ENCODE data around the gene FPR1.
"Not testable (repeated sequence)": the region's sequence is repeated elsewhere in the genome, so short reads cannot be mapped to it uniquely, and the experiment has no call there.

The FPR1 gene

GRCh38 chr19:51738523-51738922 is 13.2 kb downstream of the FPR1 start:
- H3K4me3 ChIP-seq (ENCODE audit: insufficient read depth, low read depth, low read length, poor library complexity, severe bottlenecking); DNase-seq; H3K4me1 ChIP-seq (ENCODE audit: control insufficient read depth, insufficient read depth, low read length, poor library complexity, severe bottlenecking): not testable (repeated sequence)

GRCh38 chr19:51737924-51738323 is 13.8 kb downstream of the FPR1 start:
- H3K27me3 ChIP-seq (replicated peaks; ENCODE audit: control insufficient read depth, insufficient read depth, low read length, poor library complexity, severe bottlenecking) = no peaks in the 10 kb centered on the region
- no peak for DNase-seq
- H3K4me3 ChIP-seq (ENCODE audit: insufficient read depth, low read depth, low read length, poor library complexity, severe bottlenecking) = no peak overlapping the region
- no peaks in the 10 kb centered on the region for H3K9me3 ChIP-seq (ENCODE audit: control insufficient read depth, low read length)
- no peaks in the 10 kb centered on the region for H3K4me1 ChIP-seq (ENCODE audit: control insufficient read depth, insufficient read depth, low read length, poor library complexity, severe bottlenecking)
- H3K27ac ChIP-seq (ENCODE audit: insufficient read depth, low read length, poor library complexity, severe bottlenecking) = no peak overlapping the region
- no peaks in the 10 kb centered on the region for H3K36me3 ChIP-seq (ENCODE audit: control insufficient read depth, insufficient read depth, low read length)

More at GRCh38 chr19:51738523-51738922, 13.2 kb downstream of the FPR1 start:
- H3K36me3 ChIP-seq (ENCODE audit: control insufficient read depth, insufficient read depth, low read length); H3K27ac ChIP-seq (ENCODE audit: insufficient read depth, low read length, poor library complexity, severe bottlenecking); H3K9me3 ChIP-seq (ENCODE audit: control insufficient read depth, low read length); H3K27me3 ChIP-seq (replicated peaks; ENCODE audit: control insufficient read depth, insufficient read depth, low read length, poor library complexity, severe bottlenecking): not testable (repeated sequence)

- H3K27ac ChIP-seq (ENCODE audit: insufficient read depth, low read length, poor library complexity, severe bottlenecking) = no peak overlapping the region
- no peak overlapping the region for H3K4me3 ChIP-seq (ENCODE audit: insufficient read depth, low read depth, low read length, poor library complexity, severe bottlenecking)
- H3K27me3 ChIP-seq (replicated peaks; ENCODE audit: control insufficient read depth, insufficient read depth, low read length, poor library complexity, severe bottlenecking) = no peaks in the 10 kb centered on the region
- no peak for DNase-seq
- H3K4me1 ChIP-seq (ENCODE audit: control insufficient read depth, insufficient read depth, low read length, poor library complexity, severe bottlenecking) = no peaks in the 10 kb centered on the region
- H3K36me3 ChIP-seq (ENCODE audit: control insufficient read depth, insufficient read depth, low read length) = no peaks in the 10 kb centered on the region
- no peaks in the 10 kb centered on the region for H3K9me3 ChIP-seq (ENCODE audit: control insufficient read depth, low read length)
Observed at GRCh38 chr19:51737389-51737788, 14.3 kb downstream of the FPR1 start.

GRCh38 chr19:51735759-51736449 is 15.8 kb downstream of the FPR1 start:
- Histone ChIP-seq H3K27me3 (replicated peaks; ENCODE audit: control insufficient read depth, insufficient read depth, low read length, poor library complexity, severe bottlenecking) (no peaks in the 10 kb centered on the region), H3K4me1 (ENCODE audit: control insufficient read depth, insufficient read depth, low read length, poor library complexity, severe bottlenecking) (no peaks in the 10 kb centered on the region), H3K9me3 (ENCODE audit: control insufficient read depth, low read length) (no peaks in the 10 kb centered on the region), H3K4me3 (ENCODE audit: insufficient read depth, low read depth, low read length, poor library complexity, severe bottlenecking) (no peak overlapping the region), H3K27ac (ENCODE audit: insufficient read depth, low read length, poor library complexity, severe bottlenecking) (no peak overlapping the region), H3K36me3 (ENCODE audit: control insufficient read depth, insufficient read depth, low read length) (no peaks in the 10 kb centered on the region)
- no peak for DNase-seq

- Histone ChIP-seq H3K36me3 (ENCODE audit: control insufficient read depth, insufficient read depth, low read length) (no peaks in the 10 kb centered on the region), H3K4me1 (ENCODE audit: control insufficient read depth, insufficient read depth, low read length, poor library complexity, severe bottlenecking) (no peaks in the 10 kb centered on the region), H3K27me3 (replicated peaks; ENCODE audit: control insufficient read depth, insufficient read depth, low read length, poor library complexity, severe bottlenecking) (peaks cover 4% of the 10 kb centered on the region), H3K9me3 (ENCODE audit: control insufficient read depth, low read length) (peaks cover 6% of the 10 kb centered on the region), H3K4me3 (ENCODE audit: insufficient read depth, low read depth, low read length, poor library complexity, severe bottlenecking) (no peak overlapping the region), H3K27ac (ENCODE audit: insufficient read depth, low read length, poor library complexity, severe bottlenecking) (no peak overlapping the region)
- DNase-seq = no peak
Observed at GRCh38 chr19:51733742-51734522, 17.7 kb downstream of the FPR1 start.

GRCh38 chr19:51729781-51730180 is 21.9 kb downstream of the FPR1 start:
- no peak for DNase-seq
- no peaks in the 10 kb centered on the region for H3K4me1 ChIP-seq (ENCODE audit: control insufficient read depth, insufficient read depth, low read length, poor library complexity, severe bottlenecking)
- H3K9me3 ChIP-seq (ENCODE audit: control insufficient read depth, low read length) = peaks cover 6% of the 10 kb centered on the region
- peaks cover 4% of the 10 kb centered on the region for H3K27me3 ChIP-seq (replicated peaks; ENCODE audit: control insufficient read depth, insufficient read depth, low read length, poor library complexity, severe bottlenecking)
- H3K27ac ChIP-seq (ENCODE audit: insufficient read depth, low read length, poor library complexity, severe bottlenecking) = no peak overlapping the region
- no peak overlapping the region for H3K4me3 ChIP-seq (ENCODE audit: insufficient read depth, low read depth, low read length, poor library complexity, severe bottlenecking)
- H3K36me3 ChIP-seq (ENCODE audit: control insufficient read depth, insufficient read depth, low read length) = no peaks in the 10 kb centered on the region

- Histone ChIP-seq H3K4me3 (ENCODE audit: insufficient read depth, low read depth, low read length, poor library complexity, severe bottlenecking) (no peak overlapping the region), H3K36me3 (ENCODE audit: control insufficient read depth, insufficient read depth, low read length) (no peaks in the 10 kb centered on the region), H3K4me1 (ENCODE audit: control insufficient read depth, insufficient read depth, low read length, poor library complexity, severe bottlenecking) (no peaks in the 10 kb centered on the region), H3K9me3 (ENCODE audit: control insufficient read depth, low read length) (peaks cover 6% of the 10 kb centered on the region), H3K27ac (ENCODE audit: insufficient read depth, low read length, poor library complexity, severe bottlenecking) (no peak overlapping the region), H3K27me3 (replicated peaks; ENCODE audit: control insufficient read depth, insufficient read depth, low read length, poor library complexity, severe bottlenecking) (peaks cover 4% of the 10 kb centered on the region)
- DNase-seq = no peak
Observed at GRCh38 chr19:51727349-51727880, 24.3 kb downstream of the FPR1 start.

GRCh38 chr19:51726049-51726448 is 25.6 kb downstream of the FPR1 start:
- H3K4me1 ChIP-seq (ENCODE audit: control insufficient read depth, insufficient read depth, low read length, poor library complexity, severe bottlenecking) = no peaks in the 10 kb centered on the region
- no peak overlapping the region for H3K27ac ChIP-seq (ENCODE audit: insufficient read depth, low read length, poor library complexity, severe bottlenecking)
- no peaks in the 10 kb centered on the region for H3K36me3 ChIP-seq (ENCODE audit: control insufficient read depth, insufficient read depth, low read length)
- H3K9me3 ChIP-seq (ENCODE audit: control insufficient read depth, low read length) = peaks cover 6% of the 10 kb centered on the region
- DNase-seq = no peak
- H3K4me3 ChIP-seq (ENCODE audit: insufficient read depth, low read depth, low read length, poor library complexity, severe bottlenecking) = no peak overlapping the region
- H3K27me3 ChIP-seq (replicated peaks; ENCODE audit: control insufficient read depth, insufficient read depth, low read length, poor library complexity, severe bottlenecking) = peaks cover 4% of the 10 kb centered on the region

GRCh38 chr19:51724543-51724942 is 27.1 kb downstream of the FPR1 start:
- no peaks in the 10 kb centered on the region for H3K36me3 ChIP-seq (ENCODE audit: control insufficient read depth, insufficient read depth, low read length)
- no peak overlapping the region for H3K27ac ChIP-seq (ENCODE audit: insufficient read depth, low read length, poor library complexity, severe bottlenecking)
- no peaks in the 10 kb centered on the region for H3K9me3 ChIP-seq (ENCODE audit: control insufficient read depth, low read length)
- peaks cover 1% of the 10 kb centered on the region for H3K27me3 ChIP-seq (replicated peaks; ENCODE audit: control insufficient read depth, insufficient read depth, low read length, poor library complexity, severe bottlenecking)
- DNase-seq = no peak
- no peaks in the 10 kb centered on the region for H3K4me1 ChIP-seq (ENCODE audit: control insufficient read depth, insufficient read depth, low read length, poor library complexity, severe bottlenecking)
- no peak overlapping the region for H3K4me3 ChIP-seq (ENCODE audit: insufficient read depth, low read depth, low read length, poor library complexity, severe bottlenecking)

GRCh38 chr19:51722492-51722891 is 29.2 kb downstream of the FPR1 start:
- H3K27ac ChIP-seq (ENCODE audit: insufficient read depth, low read length, poor library complexity, severe bottlenecking) = no peak overlapping the region
- no peaks in the 10 kb centered on the region for H3K36me3 ChIP-seq (ENCODE audit: control insufficient read depth, insufficient read depth, low read length)
- H3K4me3 ChIP-seq (ENCODE audit: insufficient read depth, low read depth, low read length, poor library complexity, severe bottlenecking) = no peak overlapping the region
- DNase-seq = no peak
- H3K27me3 ChIP-seq (replicated peaks; ENCODE audit: control insufficient read depth, insufficient read depth, low read length, poor library complexity, severe bottlenecking) = no peaks in the 10 kb centered on the region
- H3K9me3 ChIP-seq (ENCODE audit: control insufficient read depth, low read length) = no peaks in the 10 kb centered on the region
- H3K4me1 ChIP-seq (ENCODE audit: control insufficient read depth, insufficient read depth, low read length, poor library complexity, severe bottlenecking) = no peaks in the 10 kb centered on the region

Measured in effector memory CD4-positive, alpha-beta T cell (primary cell).